Measurements from ENCODE around the gene NR3C2. TPM values are rescaled to one million over a fixed set of nuclear protein-coding genes. Genes with fewer than 3 reads are reported as not detected.

The NR3C2 gene
- total RNA-seq, 1 donor from 2014 or later, result 2.5 TPM

- Histone ChIP-seq H3K36me3 (ENCODE audit: insufficient read depth, low read length) (no peaks in the 10 kb centered on the region), H3K9ac (ENCODE audit: low read length) (no peak overlapping the region), H3K4me2 (ENCODE audit: low read length) (no peak overlapping the region), H3K9me3 (ENCODE audit: insufficient read depth, low read depth, low read length) (no peaks in the 10 kb centered on the region), H3K4me3 (ENCODE audit: insufficient read depth, low read depth, low read length) (no peak overlapping the region), H4K20me1 (ENCODE audit: insufficient read depth, low read length) (no peaks in the 10 kb centered on the region), H2AFZ (ENCODE audit: low read depth, low read length) (no peak overlapping the region), H3K79me2 (ENCODE audit: insufficient read depth, low read length) (no peaks in the 10 kb centered on the region), H3K4me1 (ENCODE audit: insufficient read depth, low read length) (peaks cover 12% of the 10 kb centered on the region), H3K27me3 (ENCODE audit: insufficient read depth, low read length) (no peaks in the 10 kb centered on the region), H3K27ac (ENCODE audit: low read depth, low read length) (no peak overlapping the region)
- Mint-ChIP-seq H3K27me3 (ENCODE audit: low read depth, unreplicated experiment) (peaks cover 2% of the 10 kb centered on the region), H3K27ac (ENCODE audit: unreplicated experiment) (no peak overlapping the region), H3K36me3 (ENCODE audit: low read depth, unreplicated experiment) (no peaks in the 10 kb centered on the region), H3K9me3 (ENCODE audit: unreplicated experiment) (peaks cover 2% of the 10 kb centered on the region), H3K4me3 (ENCODE audit: unreplicated experiment) (no peak overlapping the region), H3K4me1 (ENCODE audit: low read depth, unreplicated experiment) (peaks cover 18% of the 10 kb centered on the region)
- FAIRE-seq, result no peak
- TF ChIP-seq EZH2 (IDR thresholded peaks at IDR 0.05; ENCODE audit: insufficient read depth, low read length), result no peak
- TF ChIP-seq, protein P1, sequence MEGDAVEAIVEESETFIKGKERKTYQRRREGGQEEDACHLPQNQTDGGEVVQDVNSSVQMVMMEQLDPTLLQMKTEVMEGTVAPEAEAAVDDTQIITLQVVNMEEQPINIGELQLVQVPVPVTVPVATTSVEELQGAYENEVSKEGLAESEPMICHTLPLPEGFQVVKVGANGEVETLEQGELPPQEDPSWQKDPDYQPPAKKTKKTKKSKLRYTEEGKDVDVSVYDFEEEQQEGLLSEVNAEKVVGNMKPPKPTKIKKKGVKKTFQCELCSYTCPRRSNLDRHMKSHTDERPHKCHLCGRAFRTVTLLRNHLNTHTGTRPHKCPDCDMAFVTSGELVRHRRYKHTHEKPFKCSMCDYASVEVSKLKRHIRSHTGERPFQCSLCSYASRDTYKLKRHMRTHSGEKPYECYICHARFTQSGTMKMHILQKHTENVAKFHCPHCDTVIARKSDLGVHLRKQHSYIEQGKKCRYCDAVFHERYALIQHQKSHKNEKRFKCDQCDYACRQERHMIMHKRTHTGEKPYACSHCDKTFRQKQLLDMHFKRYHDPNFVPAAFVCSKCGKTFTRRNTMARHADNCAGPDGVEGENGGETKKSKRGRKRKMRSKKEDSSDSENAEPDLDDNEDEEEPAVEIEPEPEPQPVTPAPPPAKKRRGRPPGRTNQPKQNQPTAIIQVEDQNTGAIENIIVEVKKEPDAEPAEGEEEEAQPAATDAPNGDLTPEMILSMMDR (IDR thresholded peaks at IDR 0.05; ENCODE audit: insufficient read depth, low read depth, low read length), result no peak
- peak; percentile 64 for DNase-seq (ENCODE audit: low read depth)
Observed at GRCh38 chr4:148116264-148116663, 325.9 kb downstream of the NR3C2 start.

GRCh38 chr4:148114436-148114835, 327.8 kb downstream of the NR3C2 start:
- Mint-ChIP-seq H3K4me1 (ENCODE audit: low read depth, unreplicated experiment) (peaks cover 25% of the 10 kb centered on the region), H3K36me3 (ENCODE audit: low read depth, unreplicated experiment) (no peaks in the 10 kb centered on the region), H3K27me3 (ENCODE audit: low read depth, unreplicated experiment) (peaks cover 2% of the 10 kb centered on the region), H3K27ac (ENCODE audit: unreplicated experiment) (no peak overlapping the region), H3K9me3 (ENCODE audit: unreplicated experiment) (peaks cover 2% of the 10 kb centered on the region), H3K4me3 (ENCODE audit: unreplicated experiment) (no peak overlapping the region)
- peaks cover 12% of the 10 kb centered on the region for H3K4me1 ChIP-seq (ENCODE audit: insufficient read depth, low read length)
- FAIRE-seq (no peak), DNase-seq (ENCODE audit: low read depth) (no peak)
- H3K9me3 ChIP-seq (ENCODE audit: insufficient read depth, low read depth, low read length), result no peaks in the 10 kb centered on the region
- no peak overlapping the region for H2AFZ ChIP-seq (ENCODE audit: low read depth, low read length)
- H3K4me3 ChIP-seq (ENCODE audit: insufficient read depth, low read depth, low read length), result no peak overlapping the region
- no peak overlapping the region for H3K27ac ChIP-seq (ENCODE audit: low read depth, low read length)
- H4K20me1 ChIP-seq (ENCODE audit: insufficient read depth, low read length), result no peaks in the 10 kb centered on the region
- no peak overlapping the region for H3K4me2 ChIP-seq (ENCODE audit: low read length)
- H3K27me3 ChIP-seq (ENCODE audit: insufficient read depth, low read length), result no peaks in the 10 kb centered on the region
- no peak for TF ChIP-seq EZH2 (IDR thresholded peaks at IDR 0.05; ENCODE audit: insufficient read depth, low read length)
- TF ChIP-seq, protein P1 (IDR thresholded peaks at IDR 0.05; ENCODE audit: insufficient read depth, low read depth, low read length), result no peak
- H3K9ac ChIP-seq (ENCODE audit: low read length), result no peak overlapping the region
- no peaks in the 10 kb centered on the region for H3K36me3 ChIP-seq (ENCODE audit: insufficient read depth, low read length)
- H3K79me2 ChIP-seq (ENCODE audit: insufficient read depth, low read length), result no peaks in the 10 kb centered on the region

DNA sequence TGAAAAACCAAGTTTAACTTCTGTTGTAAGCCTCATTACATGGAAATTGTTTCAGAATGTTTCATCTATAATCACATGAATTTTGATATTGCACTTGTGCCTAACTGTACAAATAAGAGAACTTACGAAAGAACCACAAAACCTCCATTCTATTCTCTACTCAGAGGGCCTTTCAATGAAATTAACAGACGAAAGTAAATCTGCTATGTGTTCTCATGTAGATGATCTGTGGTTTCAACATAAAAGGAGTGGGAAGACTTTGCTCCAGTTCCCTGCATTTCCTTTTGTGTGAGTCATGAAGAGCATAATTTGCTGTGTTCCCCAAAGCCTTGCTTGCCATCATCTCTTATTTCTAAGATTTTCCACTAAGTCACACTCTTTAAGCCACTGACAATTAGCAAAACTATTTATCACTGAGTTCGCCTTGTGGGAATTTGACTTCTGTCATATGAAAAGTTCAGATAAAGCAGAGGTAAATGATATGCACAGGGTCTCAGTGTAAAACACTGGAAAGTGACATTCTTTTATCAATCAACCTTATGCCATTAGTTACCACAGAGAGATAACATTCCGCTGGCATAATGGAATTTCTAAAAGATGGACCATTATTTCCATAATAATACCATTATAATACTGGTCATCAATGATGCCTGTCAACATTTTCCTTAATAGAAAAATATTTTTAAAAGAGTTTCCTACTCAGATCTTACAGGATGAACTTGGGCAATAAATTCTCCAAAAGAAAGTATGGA, 329.8 kb downstream of the NR3C2 start:
- Mint-ChIP-seq H3K27ac (ENCODE audit: unreplicated experiment) (peak overlapping the region; percentile 67), H3K4me3 (ENCODE audit: unreplicated experiment) (no peak overlapping the region), H3K27me3 (ENCODE audit: low read depth, unreplicated experiment) (no peaks in the 10 kb centered on the region), H3K36me3 (ENCODE audit: low read depth, unreplicated experiment) (peaks cover 3% of the 10 kb centered on the region), H3K4me1 (ENCODE audit: low read depth, unreplicated experiment) (peaks cover 25% of the 10 kb centered on the region), H3K9me3 (ENCODE audit: unreplicated experiment) (peaks cover 2% of the 10 kb centered on the region)
- H3K27ac ChIP-seq (ENCODE audit: low read depth, low read length), result peak overlapping the region; percentile 26
- no peaks in the 10 kb centered on the region for H3K79me2 ChIP-seq (ENCODE audit: insufficient read depth, low read length)
- FAIRE-seq (no peak), DNase-seq (ENCODE audit: low read depth) (peak; percentile 95)
- H3K36me3 ChIP-seq (ENCODE audit: insufficient read depth, low read length), result no peaks in the 10 kb centered on the region
- no peak overlapping the region for H2AFZ ChIP-seq (ENCODE audit: low read depth, low read length)
- peak overlapping the region; percentile 37 for H3K4me2 ChIP-seq (ENCODE audit: low read length)
- H3K4me3 ChIP-seq (ENCODE audit: insufficient read depth, low read depth, low read length), result no peak overlapping the region
- H3K27me3 ChIP-seq (ENCODE audit: insufficient read depth, low read length), result no peaks in the 10 kb centered on the region
- TF ChIP-seq, protein P1 (IDR thresholded peaks at IDR 0.05; ENCODE audit: insufficient read depth, low read depth, low read length), result no peak
- TF ChIP-seq EZH2 (IDR thresholded peaks at IDR 0.05; ENCODE audit: insufficient read depth, low read length), result no peak
- H3K9me3 ChIP-seq (ENCODE audit: insufficient read depth, low read depth, low read length), result no peaks in the 10 kb centered on the region
- peaks cover 12% of the 10 kb centered on the region for H3K4me1 ChIP-seq (ENCODE audit: insufficient read depth, low read length)
- H4K20me1 ChIP-seq (ENCODE audit: insufficient read depth, low read length), result no peaks in the 10 kb centered on the region
- H3K9ac ChIP-seq (ENCODE audit: low read length), result no peak overlapping the region
